CD4-positive, alpha-beta T cell (primary cell): ENCODE measurements around the gene PTGER1. TPM values are rescaled to one million over a fixed set of nuclear protein-coding genes. Genes with fewer than 3 reads are reported as not detected.

Experiments used
- ATAC-seq: fragments of 200-7000 bp; cut with Tn5 transposase; one replicate; pipeline ENCODE4 v1.10.0; 2022; ENCODE audit warnings: mild to moderate bottlenecking; ENCODE audit not compliant: poor library complexity
- CTCF ChIA-PET: fragments of 350-600 bp; sonication (Branson Sonifier 250); formaldehyde crosslinking; loops from one replicate; lab custom pipeline; 2021; ENCODE audit warnings: antibody characterized with exemption, inconsistent platforms; lab: Charles Lee
- POLR2A ChIA-PET: fragments of 350-600 bp; sonication (Branson Sonifier 250); formaldehyde crosslinking; loops from one replicate; lab custom pipeline; 2021; ENCODE audit warnings: antibody characterized with exemption, inconsistent platforms; lab: Charles Lee
- DNase-seq, 14 experiments: peaks; one replicate each; pipeline ENCODE4 v3.0.0-alpha.2; 2013 to 2020; ENCODE audit warnings: mixed read lengths in 2 of 14
- H3K27ac ChIP-seq, 2 donors: one replicate each; pipeline versions ENCODE4 v1.5.1 to v1.7.0; 2013; ENCODE audit warnings: low read length in 2 of 2, low read depth in 1 of 2, mild to moderate bottlenecking in 1 of 2
- H3K27me3 ChIP-seq, 2 experiments: 1 replicate in 1 of 2; 2 replicates in 1 of 2; pipeline versions ENCODE4 v1.6.1 to v1.7.0; 2013; ENCODE audit warnings: low read length in 2 of 2, control low read depth in 1 of 2, mild to moderate bottlenecking in 1 of 2, moderate library complexity in 1 of 2; ENCODE audit not compliant: insufficient read depth in 2 of 2, control insufficient read depth in 1 of 2
- H3K36me3 ChIP-seq: one replicate; pipeline ENCODE4 v1.6.1; 2013; ENCODE audit warnings: low read length, control low read depth; ENCODE audit not compliant: insufficient read depth
- H3K4me1 ChIP-seq: one replicate; pipeline ENCODE4 v1.6.1; 2013; ENCODE audit warnings: low read length, control low read depth; ENCODE audit not compliant: insufficient read depth
- H3K4me3 ChIP-seq: one replicate; pipeline ENCODE4 v1.5.1; 2013; ENCODE audit warnings: mild to moderate bottlenecking, low read length, moderate library complexity
- H3K9me3 ChIP-seq, 2 experiments: 1 replicate in 1 of 2; 2 replicates in 1 of 2; pipeline versions ENCODE4 v1.6.1 to v1.7.0; 2013; ENCODE audit warnings: low read length in 2 of 2, mild to moderate bottlenecking in 2 of 2, control low read depth in 1 of 2, moderate library complexity in 1 of 2; ENCODE audit not compliant: control insufficient read depth in 1 of 2, insufficient read depth in 1 of 2
- H3K27ac Mint-ChIP-seq: one replicate; pipeline ENCODE4 v1.8.0; 2020; ENCODE audit warnings: mixed read lengths
- H3K27me3 Mint-ChIP-seq: one replicate; pipeline ENCODE4 v1.8.0; 2021; ENCODE audit warnings: mixed read lengths
- H3K36me3 Mint-ChIP-seq: one replicate; pipeline ENCODE4 v1.8.0; 2021; ENCODE audit warnings: low read depth, mixed read lengths
- H3K4me1 Mint-ChIP-seq: one replicate; pipeline ENCODE4 v1.8.0; 2021; ENCODE audit warnings: low read depth, mixed read lengths
- H3K4me3 Mint-ChIP-seq: one replicate; pipeline ENCODE4 v1.8.0; 2020; ENCODE audit warnings: mild to moderate bottlenecking, mixed read lengths
- H3K9me3 Mint-ChIP-seq: one replicate; pipeline ENCODE4 v1.8.0; 2020; ENCODE audit warnings: mixed read lengths
- intact Hi-C, 2 experiments: fragments of 100-400 bp; cut with DNase I in 1 of 2; cut with micrococcal nuclease in 1 of 2; formaldehyde crosslinking; loops; one replicate each; pipeline versions ENCODE4 v1.15.1 to v1.9.0; 2023 to 2025; cut with DNase I, micrococcal nuclease
- total RNA-seq, 174 experiments: library from RNA in 2 of 174; stranded (reverse) in 2 of 174; gene quantifications; one replicate each; pipeline ENCODE4 v1.2.3 and lab custom pipeline; 2021 to 2026
- TF ChIP-seq, protein P1 (sequence below): fragments of 200-600 bp; IDR thresholded peaks from one replicate; pipeline ENCODE4 v1.8.0; 2022; ENCODE audit warnings: antibody characterized with exemption, mild to moderate bottlenecking

The PTGER1 gene
- total RNA-seq, 2 experiments from 2014 or later = not detected

DNA sequence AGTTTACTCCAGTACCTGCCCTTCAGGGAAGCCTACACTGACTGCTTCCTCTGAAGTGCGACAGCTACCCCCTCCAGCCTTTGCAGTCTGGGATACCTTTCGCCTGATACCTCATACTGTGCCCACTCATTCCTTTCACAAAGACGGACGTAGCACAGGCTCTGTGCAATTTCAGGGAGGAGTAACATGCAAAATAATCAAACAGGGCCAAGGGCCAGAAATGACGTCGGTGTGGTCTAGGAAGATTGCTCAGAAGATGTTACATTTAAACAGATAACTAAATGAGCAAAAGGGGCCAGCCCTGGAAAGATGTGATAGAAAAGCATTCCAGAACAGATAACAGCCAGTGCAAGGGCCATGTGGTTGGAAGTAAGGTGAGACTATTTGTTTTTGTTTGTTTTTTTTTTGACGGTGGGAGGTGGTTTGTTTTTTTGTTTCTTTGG lies 49.4 kb downstream of the PTGER1 start:
- H3K9me3 ChIP-seq = no peaks in the 10 kb centered on the region
- H3K4me1 Mint-ChIP-seq = no peaks in the 10 kb centered on the region
- no peaks in the 10 kb centered on the region for H3K27me3 Mint-ChIP-seq
- ATAC-seq (no peak), DNase-seq (no peak)
- H3K36me3 ChIP-seq = no peaks in the 10 kb centered on the region
- H3K27me3 ChIP-seq = no peaks in the 10 kb centered on the region
- TF ChIP-seq, protein P1, sequence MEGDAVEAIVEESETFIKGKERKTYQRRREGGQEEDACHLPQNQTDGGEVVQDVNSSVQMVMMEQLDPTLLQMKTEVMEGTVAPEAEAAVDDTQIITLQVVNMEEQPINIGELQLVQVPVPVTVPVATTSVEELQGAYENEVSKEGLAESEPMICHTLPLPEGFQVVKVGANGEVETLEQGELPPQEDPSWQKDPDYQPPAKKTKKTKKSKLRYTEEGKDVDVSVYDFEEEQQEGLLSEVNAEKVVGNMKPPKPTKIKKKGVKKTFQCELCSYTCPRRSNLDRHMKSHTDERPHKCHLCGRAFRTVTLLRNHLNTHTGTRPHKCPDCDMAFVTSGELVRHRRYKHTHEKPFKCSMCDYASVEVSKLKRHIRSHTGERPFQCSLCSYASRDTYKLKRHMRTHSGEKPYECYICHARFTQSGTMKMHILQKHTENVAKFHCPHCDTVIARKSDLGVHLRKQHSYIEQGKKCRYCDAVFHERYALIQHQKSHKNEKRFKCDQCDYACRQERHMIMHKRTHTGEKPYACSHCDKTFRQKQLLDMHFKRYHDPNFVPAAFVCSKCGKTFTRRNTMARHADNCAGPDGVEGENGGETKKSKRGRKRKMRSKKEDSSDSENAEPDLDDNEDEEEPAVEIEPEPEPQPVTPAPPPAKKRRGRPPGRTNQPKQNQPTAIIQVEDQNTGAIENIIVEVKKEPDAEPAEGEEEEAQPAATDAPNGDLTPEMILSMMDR = no peak
- CTCF ChIA-PET = interaction anchor here (0.9 kb wide), 1 partner anchor 10 kb away, joined by 3 read pairs; no protein-coding TSS in a partner anchor
- no peak overlapping the region for H3K4me3 Mint-ChIP-seq
- H3K9me3 Mint-ChIP-seq = no peaks in the 10 kb centered on the region
- no peaks in the 10 kb centered on the region for H3K36me3 Mint-ChIP-seq
- intact Hi-C loops = no loop called here
- no peak overlapping the region for H3K27ac Mint-ChIP-seq
- H3K4me1 ChIP-seq = no peaks in the 10 kb centered on the region
- POLR2A ChIA-PET = no interaction called here
- no peak overlapping the region for H3K4me3 ChIP-seq
- H3K27ac ChIP-seq = no peak overlapping the region

Other genes starting within 250 kb of the PTGER1 start
- gene ADGRE5, start 93.9 kb downstream of the PTGER1 start, total RNA-seq = 100 to 1,000 TPM; 745 to 751 TPM
- 100 to 1,000 TPM; 296 to 299 TPM for gene DDX39A, start 56.0 kb downstream of the PTGER1 start, total RNA-seq
- 100 to 1,000 TPM; 171 TPM for gene PKN1, start 42.0 kb downstream of the PTGER1 start, total RNA-seq
- gene GIPC1, start 20.8 kb upstream of the PTGER1 start, total RNA-seq = 10 to 100 TPM; 17.8 to 21.0 TPM
- 100 to 1,000 TPM; 666 to 672 TPM for gene DNAJB1, start 43.0 kb upstream of the PTGER1 start, total RNA-seq
- 100 to 1,000 TPM; 217 to 232 TPM for gene TECR, start 54.2 kb upstream of the PTGER1 start, total RNA-seq
- 10 to 100 TPM; 31.7 to 39.1 TPM for gene NDUFB7, start 96.7 kb upstream of the PTGER1 start, total RNA-seq
- not detected for gene CLEC17A, start 107.7 kb upstream of the PTGER1 start, total RNA-seq
- gene ADGRE3, start 199.5 kb upstream of the PTGER1 start, total RNA-seq = not detected
- 10 to 100 TPM; 15.5 to 17.6 TPM for gene ZNF333, start 214.7 kb upstream of the PTGER1 start, total RNA-seq